Activated naive CD8-positive, alpha-beta T cell treated with anti-CD3 and anti-CD28 coated beads for 36 hours (primary cell): Measurements from ENCODE around the gene COG7. TPM values are rescaled to one million over a fixed set of nuclear protein-coding genes. Genes with fewer than 3 reads are reported as not detected.
A peak's percentile ranks its signal among the peaks of the same experiment; 100 is the strongest.
"Not testable (repeated sequence)": the region's sequence is repeated elsewhere in the genome, so short reads cannot be mapped to it uniquely, and the experiment has no call there.

ENCODE experiments used
- DNase-seq: peaks from one replicate; pipeline ENCODE4 v3.0.0; 2021
- H3K27ac Mint-ChIP-seq: one replicate; pipeline ENCODE4 v1.8.0; 2022; ENCODE audit warnings: mild to moderate bottlenecking, moderate library complexity, mixed read lengths
- H3K27me3 Mint-ChIP-seq: one replicate; pipeline ENCODE4 v1.8.0; 2022; ENCODE audit warnings: mild to moderate bottlenecking, mixed read lengths
- H3K36me3 Mint-ChIP-seq: one replicate; pipeline ENCODE4 v1.8.0; 2021; ENCODE audit warnings: mild to moderate bottlenecking, mixed read lengths
- H3K4me1 Mint-ChIP-seq: one replicate; pipeline ENCODE4 v1.8.0; 2021; ENCODE audit warnings: mixed read lengths
- H3K4me3 Mint-ChIP-seq: one replicate; pipeline ENCODE4 v1.8.0; 2022; ENCODE audit warnings: mild to moderate bottlenecking, moderate library complexity, mixed read lengths
- H3K9me3 Mint-ChIP-seq: one replicate; pipeline ENCODE4 v1.8.0; 2022; ENCODE audit warnings: mixed read lengths
- total RNA-seq, 2 experiments: library from RNA; stranded (reverse); gene quantifications; one replicate each; pipeline ENCODE4 v1.2.3, GENCODE V29; 2021

COG7 gene
- total RNA-seq, 2 experiments from 2014 or later: 14.0 to 14.1 TPM

DNA sequence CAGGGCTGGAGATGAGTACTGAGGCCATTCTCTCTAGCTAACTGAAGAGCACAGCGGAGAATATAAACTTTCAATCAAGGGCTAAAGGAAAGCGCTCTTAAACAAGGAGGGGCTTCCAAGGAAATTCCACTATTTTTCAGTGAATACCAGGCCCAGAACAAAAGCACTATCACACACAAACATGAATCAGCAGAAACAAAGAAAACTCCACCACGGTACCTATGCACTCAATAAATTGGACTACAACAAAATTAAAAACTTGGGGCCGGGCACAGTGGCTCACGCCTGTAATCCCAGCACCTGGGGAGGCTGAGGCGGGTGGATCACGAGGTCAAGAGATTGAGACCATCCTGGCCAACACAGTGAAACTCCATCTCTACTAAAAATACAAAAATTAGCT lies 15.4 kb downstream of the COG7 start:
- not testable (repeated sequence) for H3K27ac Mint-ChIP-seq, DNase-seq, H3K4me1 Mint-ChIP-seq, H3K4me3 Mint-ChIP-seq, H3K27me3 Mint-ChIP-seq, H3K9me3 Mint-ChIP-seq
- H3K36me3 Mint-ChIP-seq: peaks cover 14% of the 10 kb centered on the region

DNA sequence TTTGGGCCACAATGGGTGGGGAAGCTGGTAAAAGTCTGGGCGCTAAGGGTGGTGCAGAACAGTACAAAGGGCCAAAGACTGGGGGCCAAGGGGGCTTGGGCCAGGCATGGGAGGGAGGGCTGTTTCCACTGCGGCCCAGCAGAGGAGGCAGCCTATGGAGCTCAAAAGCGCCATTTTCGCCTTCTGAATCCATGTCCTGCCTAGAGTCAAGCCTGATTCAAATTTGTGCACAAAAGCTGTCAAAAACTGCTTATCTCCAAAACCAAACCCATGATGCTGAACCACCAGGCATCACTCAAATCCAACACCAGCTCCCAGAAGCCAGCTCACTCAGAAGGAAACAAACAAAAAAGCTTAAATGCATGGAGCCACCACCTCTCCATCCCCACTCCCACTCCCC lies 16.0 kb downstream of the COG7 start:
- Mint-ChIP-seq H3K4me3 (no peak overlapping the region), H3K36me3 (peaks cover 14% of the 10 kb centered on the region), H3K27ac (no peak overlapping the region), H3K27me3 (no peaks in the 10 kb centered on the region), H3K4me1 (no peaks in the 10 kb centered on the region), H3K9me3 (no peaks in the 10 kb centered on the region)
- DNase-seq: no peak

DNA sequence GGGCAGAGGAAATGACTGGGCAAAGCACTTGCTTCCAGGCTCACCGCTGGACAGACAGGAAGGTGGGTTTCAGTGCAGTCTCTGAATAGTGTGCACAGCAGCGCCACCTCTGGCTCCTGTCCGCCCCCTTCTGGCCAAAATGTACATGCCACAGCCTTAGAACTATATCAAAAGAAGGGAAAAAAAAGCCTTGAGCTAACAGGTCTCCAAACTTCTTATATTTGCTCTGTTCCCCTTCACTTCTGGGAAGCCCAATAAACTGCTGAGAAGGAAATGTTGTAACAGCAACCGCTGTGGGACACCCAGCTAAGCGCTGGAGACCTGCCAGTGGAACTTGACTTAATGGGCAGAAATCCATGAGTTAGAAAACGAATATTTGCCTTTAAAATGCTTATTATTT lies 17.5 kb downstream of the COG7 start:
- DNase-seq: peak; percentile 56
- H3K9me3 Mint-ChIP-seq: no peaks in the 10 kb centered on the region
- peaks cover 9% of the 10 kb centered on the region for H3K36me3 Mint-ChIP-seq
- H3K27me3 Mint-ChIP-seq: no peaks in the 10 kb centered on the region
- H3K4me3 Mint-ChIP-seq: no peak overlapping the region
- no peak overlapping the region for H3K27ac Mint-ChIP-seq
- no peaks in the 10 kb centered on the region for H3K4me1 Mint-ChIP-seq

DNA sequence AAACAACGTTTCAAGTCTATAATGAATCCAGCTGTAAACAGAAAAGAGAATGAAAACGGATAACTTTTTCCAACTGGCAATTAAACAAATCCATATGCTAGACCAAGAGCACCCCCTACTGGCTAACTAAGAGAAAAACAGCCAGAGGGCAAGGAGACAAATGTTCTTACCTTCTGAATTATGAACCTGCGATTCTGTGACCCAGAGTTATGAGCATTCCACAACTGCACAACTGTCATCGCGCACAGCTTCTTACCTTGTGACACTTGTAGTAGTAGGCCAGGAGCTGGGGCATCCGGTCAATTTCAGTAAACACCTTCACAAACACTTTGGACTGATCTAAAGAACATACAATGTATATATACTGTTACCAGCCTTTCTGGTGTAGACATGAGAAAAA lies 18.6 kb downstream of the COG7 start:
- Mint-ChIP-seq H3K4me1 (no peaks in the 10 kb centered on the region), H3K27ac (no peak overlapping the region), H3K9me3 (no peaks in the 10 kb centered on the region), H3K36me3 (peaks cover 9% of the 10 kb centered on the region), H3K4me3 (no peak overlapping the region), H3K27me3 (no peaks in the 10 kb centered on the region)
- DNase-seq: no peak

DNA sequence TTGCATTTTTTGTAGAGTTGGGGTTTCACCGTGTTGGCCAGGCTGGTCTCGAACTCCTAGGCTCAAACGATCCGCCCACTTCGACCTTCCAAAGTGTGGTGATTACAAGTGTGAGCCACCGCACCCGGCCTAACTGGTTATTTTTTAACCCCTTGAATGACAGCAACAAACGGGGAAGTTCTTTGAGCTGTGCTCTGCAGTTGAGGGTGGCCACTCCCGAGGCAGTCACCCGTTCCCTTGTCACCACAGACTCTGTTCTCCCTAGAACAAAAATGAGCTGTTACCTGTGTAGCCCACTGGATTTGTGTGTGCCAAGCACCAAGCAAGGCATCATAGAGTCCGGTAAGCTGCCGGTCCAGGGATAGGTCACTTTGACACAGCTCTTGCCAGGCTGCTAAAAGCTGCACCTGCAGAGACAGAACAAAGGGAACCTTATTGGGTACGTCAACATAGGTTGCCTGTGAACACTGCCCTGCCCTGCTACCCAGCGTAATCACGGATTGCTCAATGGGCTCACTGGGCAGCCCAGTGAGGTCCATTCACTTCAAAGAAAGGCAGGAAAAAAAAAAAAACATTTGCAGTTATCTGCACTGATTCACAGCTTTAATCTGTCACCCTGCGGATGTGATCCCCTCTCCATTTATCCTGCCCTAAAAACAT lies 19.6 kb downstream of the COG7 start:
- no peak overlapping the region for H3K4me3 Mint-ChIP-seq
- no peak for DNase-seq
- H3K36me3 Mint-ChIP-seq: peaks cover 10% of the 10 kb centered on the region
- H3K27me3 Mint-ChIP-seq: no peaks in the 10 kb centered on the region
- peaks cover under 1% of the 10 kb centered on the region for H3K4me1 Mint-ChIP-seq
- no peaks in the 10 kb centered on the region for H3K9me3 Mint-ChIP-seq
- no peak overlapping the region for H3K27ac Mint-ChIP-seq

DNA sequence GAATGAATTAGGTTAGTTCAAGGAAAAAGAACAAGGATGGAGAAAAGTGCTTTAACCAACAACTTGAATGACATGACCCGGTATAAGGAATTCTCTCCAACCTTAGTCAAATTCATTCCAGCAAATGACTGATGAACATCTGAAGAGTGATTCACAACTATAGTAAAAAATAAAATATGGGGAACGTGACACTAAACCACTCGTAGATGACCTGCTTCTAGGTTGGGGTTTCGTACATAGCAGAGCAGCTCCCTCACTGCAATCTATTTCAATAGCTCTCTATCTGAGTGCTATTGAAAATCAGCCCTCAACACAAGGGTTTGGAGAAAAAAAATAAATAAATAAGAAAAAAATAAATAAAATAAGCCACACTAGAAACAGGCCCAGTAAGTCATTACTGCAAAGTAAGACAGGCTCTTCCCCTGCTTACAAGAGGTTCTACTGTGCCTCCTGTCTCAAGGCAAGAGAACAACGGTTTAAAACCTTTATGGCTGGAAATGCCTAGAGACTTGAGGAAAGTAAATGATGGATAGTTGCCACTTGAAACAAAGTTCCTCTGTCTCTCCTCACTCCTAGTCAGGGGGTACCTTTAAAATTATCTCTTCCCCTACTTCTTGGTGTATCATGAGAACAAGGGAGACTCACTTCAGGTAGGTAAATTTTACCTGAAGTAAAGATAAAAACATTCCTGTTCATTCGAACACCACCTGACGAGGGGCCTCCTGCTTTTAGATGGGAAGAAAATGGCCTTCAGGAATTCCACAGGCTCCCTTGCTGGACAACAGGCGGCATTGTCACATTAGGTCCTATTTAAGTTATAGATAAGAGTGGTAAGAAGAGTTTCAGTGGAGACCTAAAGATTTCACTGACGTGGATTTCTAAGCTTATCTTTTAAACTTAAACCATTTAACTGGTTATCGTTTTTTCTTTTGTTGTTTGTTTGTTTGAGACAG lies 20.5 kb downstream of the COG7 start:
- DNase-seq: no peak
- H3K27ac Mint-ChIP-seq: no peak overlapping the region
- peaks cover 11% of the 10 kb centered on the region for H3K36me3 Mint-ChIP-seq
- peaks cover 2% of the 10 kb centered on the region for H3K4me1 Mint-ChIP-seq
- H3K4me3 Mint-ChIP-seq: no peak overlapping the region
- H3K9me3 Mint-ChIP-seq: no peaks in the 10 kb centered on the region
- no peaks in the 10 kb centered on the region for H3K27me3 Mint-ChIP-seq

DNA sequence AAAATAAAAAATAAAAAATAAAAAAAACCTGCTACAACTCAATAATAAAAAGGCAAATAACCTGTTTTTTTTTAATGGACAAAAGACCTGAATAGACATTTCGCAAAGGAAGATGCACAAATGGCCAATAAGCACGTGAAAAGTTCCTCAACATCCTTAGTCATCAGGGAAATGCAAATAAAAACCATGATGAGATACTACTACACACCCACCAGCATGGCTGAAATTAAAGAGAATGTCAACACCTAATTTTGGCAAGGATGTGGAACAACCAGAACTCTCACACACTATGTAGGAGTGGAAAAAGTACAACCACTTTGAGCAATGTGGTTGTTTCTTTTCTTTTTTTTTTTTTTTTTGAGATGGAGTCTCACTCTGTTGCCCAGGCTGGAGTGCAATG lies 24.6 kb downstream of the COG7 start:
- Mint-ChIP-seq H3K27me3 (no peaks in the 10 kb centered on the region), H3K4me3 (no peak overlapping the region), H3K36me3 (peaks cover 15% of the 10 kb centered on the region), H3K4me1 (peaks cover 2% of the 10 kb centered on the region), H3K9me3 (no peaks in the 10 kb centered on the region), H3K27ac (no peak overlapping the region)
- no peak for DNase-seq

DNA sequence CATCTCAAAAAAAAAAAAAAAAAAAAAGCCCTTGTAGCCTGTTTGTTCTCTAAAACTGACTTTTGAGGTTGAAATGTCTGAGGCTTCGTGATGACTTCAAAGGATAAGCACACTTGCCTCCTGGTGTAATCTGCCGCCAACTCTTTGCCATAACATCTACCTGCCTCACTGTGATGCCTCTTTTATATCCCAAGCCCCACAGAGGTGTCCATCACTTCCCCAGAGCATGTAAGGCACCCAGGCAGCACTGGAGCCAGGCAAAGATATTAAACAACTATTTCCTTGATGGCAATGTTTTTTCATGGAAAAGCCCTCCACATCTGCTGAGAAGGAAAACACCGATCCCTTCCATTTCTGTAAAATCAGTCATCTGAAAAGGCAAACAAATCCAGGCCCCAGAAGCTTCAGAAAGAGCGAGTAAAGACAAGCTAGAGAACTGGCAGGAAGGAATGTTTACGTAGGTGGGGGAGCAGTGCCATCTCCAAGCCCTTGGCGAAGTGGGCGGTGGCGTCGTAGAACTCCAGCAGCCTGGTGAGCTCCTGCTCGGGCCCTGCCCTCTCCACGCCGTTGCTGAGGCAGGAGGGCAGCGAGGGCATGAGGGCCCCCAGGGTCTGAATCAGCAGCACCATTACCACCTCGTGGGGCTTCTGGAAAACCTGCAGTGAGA lies 28.6 kb downstream of the COG7 start:
- no peak overlapping the region for H3K4me3 Mint-ChIP-seq
- DNase-seq: no peak
- H3K27me3 Mint-ChIP-seq: no peaks in the 10 kb centered on the region
- no peak overlapping the region for H3K27ac Mint-ChIP-seq
- H3K4me1 Mint-ChIP-seq: peaks cover 2% of the 10 kb centered on the region
- H3K36me3 Mint-ChIP-seq: peaks cover 17% of the 10 kb centered on the region
- H3K9me3 Mint-ChIP-seq: no peaks in the 10 kb centered on the region

DNA sequence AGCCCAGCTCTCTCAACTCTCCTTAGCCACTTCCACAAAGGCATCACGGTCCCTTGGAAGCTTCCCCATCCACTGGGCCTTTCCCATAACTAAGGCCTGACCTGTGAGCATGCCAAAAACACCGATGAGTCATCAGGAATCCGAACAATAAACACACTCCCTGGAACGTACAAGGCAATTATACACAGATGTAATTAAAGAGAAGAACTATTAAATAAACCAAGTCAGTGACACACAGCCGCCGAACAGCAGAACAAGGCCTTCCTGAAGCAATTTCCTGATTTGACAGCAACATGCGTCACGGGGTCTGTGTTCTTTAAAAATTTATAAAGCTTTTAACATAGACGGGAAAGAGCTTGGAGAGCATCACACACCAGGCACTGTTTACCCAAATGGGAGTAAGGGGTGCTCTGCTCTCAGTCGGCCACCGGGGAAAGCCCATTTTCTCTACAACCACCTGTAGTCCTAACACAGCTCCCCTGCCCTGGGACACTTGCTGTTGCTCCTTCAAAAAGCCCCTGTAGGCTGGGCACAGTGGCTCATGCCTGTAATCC lies 29.4 kb downstream of the COG7 start:
- Mint-ChIP-seq H3K36me3 (peaks cover 13% of the 10 kb centered on the region), H3K27ac (no peak overlapping the region), H3K9me3 (no peaks in the 10 kb centered on the region), H3K4me1 (peaks cover 2% of the 10 kb centered on the region), H3K4me3 (no peak overlapping the region), H3K27me3 (no peaks in the 10 kb centered on the region)
- DNase-seq: no peak

DNA sequence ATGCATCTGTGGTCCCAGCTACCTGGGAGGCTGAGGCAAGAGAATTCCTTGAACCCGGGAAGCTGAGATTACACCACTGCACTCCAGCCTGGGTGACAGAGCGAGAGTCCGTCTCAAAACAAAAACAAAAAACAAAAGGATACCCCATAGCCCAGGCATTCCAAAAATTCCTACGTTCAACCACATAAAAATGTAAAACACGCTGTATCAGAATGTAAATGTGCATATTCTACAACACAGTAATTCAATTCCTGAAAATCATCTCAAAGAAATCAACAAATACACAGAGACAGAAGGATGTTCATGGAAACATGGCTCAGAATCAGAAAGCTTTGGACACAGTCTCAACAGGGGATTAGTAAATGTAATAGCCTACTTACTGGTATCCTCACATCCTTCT lies 33.0 kb downstream of the COG7 start:
- Mint-ChIP-seq H3K36me3 (peaks cover 11% of the 10 kb centered on the region), H3K9me3 (no peaks in the 10 kb centered on the region), H3K27ac (no peak overlapping the region), H3K27me3 (no peaks in the 10 kb centered on the region), H3K4me1 (no peaks in the 10 kb centered on the region), H3K4me3 (no peak overlapping the region)
- no peak for DNase-seq

DNA sequence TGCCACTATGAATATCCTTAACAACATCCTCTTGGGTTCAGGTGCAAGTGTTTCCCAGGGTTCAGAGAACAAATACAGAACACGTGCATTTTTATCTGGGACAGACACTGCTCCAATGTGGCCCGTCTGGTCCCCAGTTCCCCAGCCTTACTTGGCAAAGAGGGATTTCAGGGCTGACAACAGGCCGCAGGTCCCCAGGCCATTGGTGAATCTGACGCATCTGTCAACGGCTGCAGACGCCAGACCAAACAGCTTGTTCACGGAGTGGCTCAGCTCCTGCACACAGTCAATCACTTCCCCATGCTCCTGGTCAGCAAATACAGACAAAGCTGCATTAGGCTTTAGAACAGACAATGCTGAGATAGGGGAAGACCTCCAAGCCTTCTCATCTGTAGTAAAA lies 36.2 kb downstream of the COG7 start:
- no peak for DNase-seq
- H3K4me1 Mint-ChIP-seq: no peaks in the 10 kb centered on the region
- H3K4me3 Mint-ChIP-seq: no peak overlapping the region
- H3K36me3 Mint-ChIP-seq: peaks cover 2% of the 10 kb centered on the region
- no peaks in the 10 kb centered on the region for H3K9me3 Mint-ChIP-seq
- no peak overlapping the region for H3K27ac Mint-ChIP-seq
- no peaks in the 10 kb centered on the region for H3K27me3 Mint-ChIP-seq

DNA sequence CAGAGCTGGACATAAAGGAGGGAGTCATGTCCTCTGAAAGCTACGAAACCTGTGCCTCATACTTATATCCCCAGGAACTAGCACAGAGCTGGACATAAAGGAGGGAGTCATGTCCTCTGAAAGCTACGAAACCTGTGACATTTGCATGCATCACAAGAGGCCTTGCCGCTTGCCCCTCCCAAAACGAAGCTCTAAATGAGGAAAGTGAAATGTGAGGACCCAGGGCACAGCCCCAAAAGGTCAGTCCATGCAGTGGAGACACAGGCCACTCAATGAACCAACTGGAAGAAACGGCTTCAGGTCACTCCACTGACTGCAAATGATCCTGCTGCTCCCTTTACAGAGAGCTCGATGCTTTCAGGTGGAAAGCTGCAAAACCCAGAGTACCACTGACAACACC lies 38.3 kb downstream of the COG7 start:
- H3K27ac Mint-ChIP-seq: no peak overlapping the region

DNA sequence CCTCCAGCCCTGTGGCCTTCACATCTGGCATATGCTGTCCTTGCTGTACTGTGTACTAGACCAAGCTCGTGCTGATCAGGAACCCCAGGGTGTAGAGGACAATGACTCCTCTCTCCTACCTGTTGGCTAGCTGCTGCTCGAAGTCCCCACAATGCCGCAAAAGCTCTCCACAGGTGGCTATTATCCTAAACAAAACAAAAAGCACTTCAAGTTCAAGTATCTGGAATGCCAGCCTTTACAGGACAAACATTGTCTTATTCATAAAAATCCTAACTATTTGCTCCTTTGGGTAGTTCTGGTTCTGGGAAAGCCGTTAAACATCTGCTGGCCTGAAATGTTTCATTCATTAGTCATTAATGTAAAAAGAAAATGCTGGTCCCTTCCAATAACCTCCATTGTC lies 42.8 kb downstream of the COG7 start:
- Mint-ChIP-seq H3K4me1 (no peaks in the 10 kb centered on the region), H3K36me3 (peaks cover 4% of the 10 kb centered on the region), H3K27me3 (no peaks in the 10 kb centered on the region), H3K9me3 (no peaks in the 10 kb centered on the region), H3K27ac (no peak overlapping the region), H3K4me3 (no peak overlapping the region)
- no peak for DNase-seq

More for the DNA sequence above, 38.3 kb downstream of the COG7 start:
- H3K4me1 Mint-ChIP-seq: no peaks in the 10 kb centered on the region
- no peak for DNase-seq
- no peaks in the 10 kb centered on the region for H3K27me3 Mint-ChIP-seq
- H3K4me3 Mint-ChIP-seq: no peak overlapping the region
- no peaks in the 10 kb centered on the region for H3K9me3 Mint-ChIP-seq
- peaks cover 2% of the 10 kb centered on the region for H3K36me3 Mint-ChIP-seq

DNA sequence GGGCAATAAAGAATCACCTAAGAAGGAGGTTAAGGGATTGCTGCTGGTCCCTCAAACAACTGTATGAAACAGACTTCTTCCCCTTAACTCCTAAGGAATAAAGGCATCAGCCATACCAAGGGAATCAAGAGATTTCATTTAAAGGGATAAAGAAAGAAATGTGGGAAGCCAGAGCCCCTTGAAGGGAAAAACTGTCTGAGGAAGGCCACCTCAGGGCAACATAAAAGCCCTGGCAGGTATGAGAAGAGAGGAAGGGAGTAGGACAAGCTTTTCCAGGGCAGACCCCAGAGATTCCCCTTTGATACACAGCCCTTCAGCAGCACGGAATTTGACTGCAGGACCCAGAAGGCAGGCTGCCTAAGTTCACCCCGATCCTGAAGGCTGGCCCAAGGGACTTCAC lies 43.5 kb downstream of the COG7 start:
- H3K9me3 Mint-ChIP-seq: no peaks in the 10 kb centered on the region
- H3K36me3 Mint-ChIP-seq: peaks cover 5% of the 10 kb centered on the region
- DNase-seq: no peak
- H3K27ac Mint-ChIP-seq: no peak overlapping the region
- no peaks in the 10 kb centered on the region for H3K27me3 Mint-ChIP-seq
- H3K4me1 Mint-ChIP-seq: no peaks in the 10 kb centered on the region
- H3K4me3 Mint-ChIP-seq: no peak overlapping the region

DNA sequence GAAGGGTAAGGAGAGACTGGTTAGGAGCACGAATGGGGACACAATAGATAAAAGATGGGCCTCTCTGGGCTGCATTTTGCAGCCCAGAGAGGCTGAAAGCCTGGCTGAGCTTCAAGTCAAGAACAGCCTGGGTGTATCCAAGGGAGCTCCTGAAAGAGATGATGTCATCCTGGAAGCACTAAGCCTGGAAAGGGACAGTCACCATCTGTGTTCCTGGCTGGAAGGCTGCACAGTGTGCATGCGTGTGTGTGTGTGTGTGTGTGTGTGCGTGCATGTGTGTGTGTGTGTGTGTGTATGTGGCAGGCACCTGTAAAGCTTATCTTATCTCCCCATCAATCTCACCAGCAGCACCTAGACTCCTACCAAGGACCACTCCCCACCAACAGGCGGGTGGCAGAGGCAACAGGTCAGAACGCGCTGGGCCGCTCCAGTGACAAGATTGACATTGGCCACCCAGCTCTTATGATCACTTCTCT lies 44.1 kb downstream of the COG7 start:
- Mint-ChIP-seq H3K4me1 (no peaks in the 10 kb centered on the region), H3K36me3 (peaks cover 5% of the 10 kb centered on the region), H3K4me3 (no peak overlapping the region), H3K9me3 (no peaks in the 10 kb centered on the region), H3K27ac (no peak overlapping the region), H3K27me3 (no peaks in the 10 kb centered on the region)
- DNase-seq: no peak
